Amygdala (tissue), 56 donors: ENCODE measurements around the gene PRKN.
"Not testable (repeated sequence)": the region's sequence is repeated elsewhere in the genome, so short reads cannot be mapped to it uniquely, and the experiment has no call there.

Experiments used
- DNase-seq, 56 donors: peaks; one replicate each; lab custom pipeline; 2025; lab: John Stamatoyannopoulos, UW

Gene PRKN

DNA sequence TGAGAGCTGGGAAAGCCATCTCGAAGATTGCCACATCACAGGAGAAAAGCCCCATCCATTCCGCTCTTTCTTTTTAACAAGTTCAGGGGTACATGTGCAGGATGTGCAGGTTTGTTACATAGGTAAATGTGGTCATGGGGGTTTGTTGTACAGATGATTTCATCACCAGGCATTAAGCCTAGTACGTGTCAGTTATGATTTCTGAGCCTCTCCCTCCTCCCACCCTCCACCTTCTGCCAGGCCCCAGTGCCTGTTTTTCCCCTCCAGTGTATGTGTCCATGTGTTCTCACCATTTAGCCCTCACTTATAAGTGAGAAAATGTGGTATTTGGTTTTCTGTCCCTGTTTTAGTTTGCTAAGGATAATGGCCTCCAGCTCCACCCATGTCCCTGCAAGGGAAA lies 887.2 kb downstream of the PRKN start:
- no peak for DNase-seq

DNA sequence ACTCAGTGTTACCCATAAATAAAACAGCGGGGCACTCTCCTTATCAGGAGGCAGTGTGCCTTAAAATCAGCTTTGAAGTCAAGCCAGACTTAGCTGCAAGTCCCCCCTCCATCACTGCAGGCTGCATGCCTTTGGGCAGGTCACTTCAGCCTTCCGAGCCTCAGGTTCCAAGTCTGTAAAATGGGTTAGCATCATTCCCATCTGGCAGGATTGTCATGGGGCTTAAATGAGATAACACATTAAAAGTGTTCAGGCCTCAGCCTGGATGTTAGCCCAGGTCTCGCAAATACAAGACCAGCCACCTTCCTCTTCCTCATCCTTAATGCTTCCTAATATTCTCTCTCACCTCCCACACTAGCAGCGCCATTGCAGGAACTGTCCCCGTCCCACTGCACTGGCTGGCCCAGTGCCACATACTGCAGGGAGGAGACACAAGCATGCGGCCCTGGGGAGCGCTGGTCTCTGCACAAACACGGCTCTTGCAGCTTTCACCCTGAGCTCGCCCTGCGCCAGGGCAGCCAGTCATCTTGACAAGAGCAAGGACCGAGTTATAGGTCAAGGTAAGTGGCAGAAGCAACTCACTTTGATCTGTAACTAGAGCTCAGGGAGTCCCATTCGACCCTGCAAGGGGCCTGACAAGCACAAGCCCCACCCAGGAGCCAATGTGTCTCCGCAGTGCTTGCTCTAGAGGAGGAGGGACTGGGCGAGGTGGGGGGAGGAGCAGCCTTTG lies 889.1 kb downstream of the PRKN start:
- peak in 1 of 56 donors; percentile 4 for DNase-seq

DNA sequence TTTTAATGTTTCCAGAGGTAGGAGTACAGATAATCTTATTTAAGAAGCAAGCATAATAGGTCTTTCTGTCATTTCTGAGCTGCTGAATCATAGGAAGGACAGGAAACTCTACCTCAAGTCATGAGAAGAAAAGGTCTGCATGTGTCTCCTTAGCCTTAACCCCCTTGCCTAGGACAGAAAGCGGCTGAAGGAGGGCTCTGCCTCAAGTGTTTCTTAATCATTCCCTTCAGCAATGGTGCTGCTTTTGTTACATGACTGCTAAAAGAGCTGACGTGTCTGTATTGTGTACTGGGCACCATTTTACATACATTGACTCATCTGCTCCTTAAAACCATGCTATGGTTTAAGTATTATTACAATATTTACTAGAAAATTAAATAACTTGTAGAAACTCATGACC lies 889.7 kb downstream of the PRKN start:
- DNase-seq = no peak

DNA sequence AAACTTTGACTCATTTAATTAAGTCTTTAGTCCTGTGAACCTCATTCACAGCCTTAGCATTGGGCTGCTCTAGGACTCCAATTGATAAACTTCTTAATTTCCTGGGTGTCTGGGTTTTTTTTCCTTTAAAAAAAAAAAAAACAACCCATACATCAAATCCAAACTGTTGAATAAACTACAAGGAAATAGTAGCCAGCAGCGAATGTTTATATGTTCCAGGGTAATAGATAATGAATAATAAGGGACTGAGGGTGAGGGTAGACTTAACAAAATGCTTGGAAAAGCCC lies 890.2 kb downstream of the PRKN start:
- no peak for DNase-seq

DNA sequence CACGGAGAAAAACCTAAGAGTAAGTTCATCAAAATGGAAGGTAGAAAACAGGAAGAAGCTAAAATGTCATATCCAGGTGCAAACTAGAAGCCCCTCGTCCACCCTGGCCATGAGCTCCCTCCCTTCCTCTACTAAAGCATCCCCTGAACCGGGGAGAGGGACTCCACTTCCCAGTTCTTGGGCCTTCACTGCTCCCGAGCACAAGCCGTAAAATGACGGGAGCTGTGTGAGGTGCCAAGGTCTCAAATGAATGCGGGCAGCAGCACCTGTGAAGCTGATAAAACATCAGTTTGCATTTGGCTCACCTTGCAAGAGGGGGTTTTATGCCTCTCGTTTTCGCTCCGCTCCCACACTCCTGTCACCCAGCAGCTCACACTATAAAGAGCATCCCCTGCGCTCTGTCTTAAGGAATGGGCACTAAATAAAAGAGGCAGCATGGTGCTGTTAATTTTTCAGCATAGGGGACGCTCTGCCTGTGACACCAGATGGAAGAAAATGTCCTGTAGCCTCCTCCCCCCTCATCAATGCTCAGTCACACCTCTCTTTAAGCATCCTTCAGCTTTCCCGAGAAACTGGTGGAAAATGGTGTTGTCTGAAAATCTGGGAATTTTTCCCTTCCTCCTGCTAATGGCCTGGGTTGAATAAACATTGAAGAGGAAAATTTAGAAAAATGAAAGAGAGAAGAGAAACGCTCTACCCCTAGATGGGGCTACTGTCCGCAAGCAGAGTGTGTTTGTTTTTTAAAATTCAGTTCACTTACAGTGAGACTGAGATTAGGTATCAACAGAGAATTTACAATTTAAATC lies 890.7 kb downstream of the PRKN start:
- DNase-seq = peak in 3 of 56 donors; percentile 4 to 35 (median 32)

DNA sequence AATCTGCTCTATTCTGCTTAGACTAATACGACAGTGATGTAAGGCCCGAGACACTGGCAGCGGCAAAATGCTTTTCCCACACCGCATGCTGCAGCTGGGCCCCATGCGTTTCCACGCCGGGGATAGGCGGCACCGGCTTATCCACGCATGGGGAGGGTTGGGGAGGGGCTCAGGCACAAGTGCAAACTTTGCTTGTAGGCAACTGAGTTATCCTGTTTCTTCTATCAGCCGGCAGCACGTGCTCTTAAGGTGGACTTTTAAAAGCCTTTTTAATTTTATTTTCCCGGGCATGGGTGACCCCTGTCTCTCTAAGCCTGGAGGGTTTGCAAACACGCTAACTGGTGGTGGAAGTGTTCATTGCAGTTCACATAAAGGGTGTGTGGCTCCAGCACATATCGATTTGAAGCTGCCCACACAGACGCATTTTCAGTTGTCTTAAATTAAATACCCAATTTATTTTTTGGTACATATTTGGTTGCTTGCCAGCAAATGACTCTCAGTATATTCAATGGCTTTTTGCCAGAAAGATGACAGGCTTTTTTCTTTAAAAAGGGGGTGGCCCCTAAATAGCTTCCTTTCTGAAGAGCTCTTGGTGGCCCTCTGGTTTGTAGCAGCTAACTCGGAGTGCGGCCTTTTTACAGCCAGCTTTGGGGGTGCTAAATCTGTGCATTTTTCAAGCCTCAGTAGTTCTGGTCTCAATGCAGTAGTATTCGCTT lies 891.9 kb downstream of the PRKN start:
- peak in 10 of 56 donors; percentile 6 to 56 (median 22) for DNase-seq

DNA sequence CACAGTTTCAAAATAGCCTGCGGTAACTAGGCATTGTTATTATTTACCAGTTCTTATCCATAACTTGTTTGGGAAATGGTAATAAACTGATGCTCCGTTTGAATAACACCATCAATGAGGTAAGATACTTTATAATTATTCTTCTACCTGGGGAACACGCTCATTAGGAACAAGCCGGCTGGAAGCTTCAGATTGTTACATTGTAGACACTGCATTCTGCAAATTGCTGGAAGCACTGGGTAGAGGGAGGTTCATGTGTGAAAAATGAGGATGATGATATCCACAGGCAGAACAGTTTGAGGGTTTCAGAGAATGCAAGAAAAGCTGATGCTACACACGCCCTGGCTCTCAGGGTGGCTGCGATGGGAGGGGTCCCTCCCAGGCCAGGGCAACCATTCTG lies 893.1 kb downstream of the PRKN start:
- DNase-seq = no peak

DNA sequence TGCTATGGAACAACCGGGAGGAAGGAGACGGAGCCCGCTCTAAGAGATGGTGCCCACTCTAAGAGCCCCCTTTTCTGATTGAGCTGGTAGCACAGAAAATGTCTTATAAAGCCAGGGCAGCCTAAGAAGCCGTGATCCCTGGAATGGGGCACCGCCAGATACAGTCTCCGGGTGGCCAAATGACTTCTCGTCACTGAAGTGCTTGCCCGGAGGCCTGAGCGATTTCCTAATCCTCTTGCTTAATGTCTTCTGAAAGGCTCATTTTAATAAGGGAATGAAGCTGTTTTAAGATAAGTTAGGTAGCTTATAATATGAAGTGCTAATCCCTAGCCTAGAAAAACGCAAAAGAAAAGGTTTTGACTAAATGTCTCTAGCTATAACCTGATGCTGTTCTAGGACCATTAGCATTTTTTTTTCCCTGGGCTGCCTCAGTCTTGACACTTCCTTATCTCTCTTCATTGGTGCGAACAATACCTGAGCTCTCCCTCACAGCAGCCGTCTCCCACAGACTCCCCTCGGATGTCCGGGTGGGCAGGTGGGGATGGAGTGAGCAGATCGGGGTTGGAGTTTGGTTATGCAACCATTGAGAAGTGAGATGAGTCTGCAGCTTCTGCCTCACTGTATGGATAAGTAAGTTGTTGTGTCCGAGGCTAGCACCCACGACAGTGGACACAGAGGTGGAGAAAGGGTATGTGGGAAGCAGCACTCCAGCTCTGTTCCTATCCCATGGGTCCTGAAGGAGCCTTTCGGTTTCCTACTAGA lies 894.3 kb downstream of the PRKN start:
- no peak for DNase-seq

DNA sequence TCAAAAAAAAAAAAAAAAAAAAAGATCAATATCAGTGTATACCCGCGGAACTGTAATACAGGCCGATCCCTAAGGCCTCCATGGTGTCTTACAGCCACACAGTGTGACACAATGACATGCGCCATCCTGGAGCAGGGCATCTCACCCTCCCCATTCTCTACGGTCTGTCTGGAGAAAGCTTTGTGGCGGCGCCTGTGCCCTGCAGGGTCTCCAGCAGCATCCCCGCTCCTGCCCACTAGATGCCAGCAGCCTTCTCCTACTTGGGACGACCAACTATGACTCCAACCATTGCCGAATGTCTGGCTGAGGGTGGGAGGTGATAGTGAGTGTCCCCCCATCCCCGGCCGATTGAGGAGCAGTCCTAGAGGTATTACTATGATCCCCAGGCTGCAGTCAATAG lies 894.9 kb downstream of the PRKN start:
- no peak for DNase-seq

DNA sequence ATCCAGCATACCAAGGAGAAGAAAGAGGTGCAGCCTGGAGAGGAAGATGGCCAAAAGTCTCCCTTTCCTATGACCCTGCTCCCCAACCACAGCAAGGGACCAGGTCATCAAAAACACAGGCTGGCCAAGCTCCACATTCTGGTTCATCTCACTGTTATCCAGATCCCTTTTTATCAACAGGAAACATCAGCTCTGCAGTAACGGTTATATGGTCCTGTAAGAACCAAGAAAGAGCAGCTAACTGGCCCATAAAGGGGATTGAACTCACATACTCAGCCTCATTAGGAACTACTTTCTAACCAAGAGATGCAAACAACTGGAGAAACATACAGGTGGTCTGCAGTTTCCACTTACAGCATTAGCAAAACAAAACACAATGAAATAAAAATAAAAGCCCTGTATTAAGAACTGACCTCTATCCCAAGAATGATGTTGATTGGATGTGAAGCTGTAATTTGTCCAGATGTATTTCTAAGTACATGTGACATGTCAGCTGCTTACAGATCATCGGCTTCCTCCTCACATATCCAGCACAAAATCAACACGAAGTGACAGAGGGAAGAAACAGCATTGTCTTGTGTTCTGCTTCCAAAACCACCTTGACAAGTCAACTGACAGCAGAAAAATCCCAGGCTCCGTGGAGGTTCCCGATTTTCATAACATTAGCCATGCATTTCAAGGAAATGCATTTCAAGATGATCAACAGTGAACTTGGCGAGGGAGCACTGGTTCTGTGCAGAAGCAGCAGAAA lies 896.5 kb downstream of the PRKN start:
- no peak for DNase-seq

DNA sequence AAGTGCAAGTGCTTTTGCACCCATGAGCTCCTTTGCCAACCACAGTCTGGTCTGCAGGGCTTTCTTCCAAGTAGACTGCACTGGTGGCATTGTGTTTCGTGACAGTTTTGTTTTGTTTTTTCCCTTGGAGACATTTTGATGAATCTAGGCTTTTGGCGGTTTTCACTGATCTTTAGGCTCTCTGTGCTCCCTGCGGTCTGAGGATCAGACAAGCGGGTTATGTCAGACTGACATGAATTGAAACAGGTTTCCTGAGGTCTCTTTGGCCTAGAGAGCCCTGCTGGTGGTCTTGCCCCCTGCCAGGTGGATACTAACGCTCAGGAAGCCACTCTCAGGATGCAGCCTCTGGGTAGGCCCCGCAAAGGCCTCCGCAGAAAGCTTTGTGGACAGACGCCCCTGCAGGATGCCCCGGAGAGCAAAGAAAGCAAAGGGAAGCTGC lies 898.3 kb downstream of the PRKN start:
- peak in 12 of 56 donors; percentile 16 to 50 (median 27) for DNase-seq

DNA sequence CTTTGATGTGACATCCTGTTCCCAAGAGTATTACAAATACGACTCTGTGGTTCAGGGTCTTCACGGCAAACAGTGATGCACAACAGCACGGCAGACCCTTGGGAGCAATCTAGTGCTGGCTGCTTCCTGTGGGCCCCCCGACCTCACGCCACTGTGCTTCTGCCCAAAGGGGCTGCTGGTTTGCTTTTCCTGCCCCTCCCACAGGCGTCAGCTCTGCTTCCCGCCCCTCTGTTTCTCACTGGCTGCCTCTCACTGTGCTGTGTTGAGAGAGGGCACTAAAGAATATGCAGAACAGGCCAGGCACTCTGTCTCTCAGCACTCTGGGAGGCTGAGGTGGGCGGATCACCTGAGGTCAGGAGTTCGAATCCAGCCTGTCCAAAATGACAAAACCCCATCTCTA lies 899.2 kb downstream of the PRKN start:
- no peak for DNase-seq

DNA sequence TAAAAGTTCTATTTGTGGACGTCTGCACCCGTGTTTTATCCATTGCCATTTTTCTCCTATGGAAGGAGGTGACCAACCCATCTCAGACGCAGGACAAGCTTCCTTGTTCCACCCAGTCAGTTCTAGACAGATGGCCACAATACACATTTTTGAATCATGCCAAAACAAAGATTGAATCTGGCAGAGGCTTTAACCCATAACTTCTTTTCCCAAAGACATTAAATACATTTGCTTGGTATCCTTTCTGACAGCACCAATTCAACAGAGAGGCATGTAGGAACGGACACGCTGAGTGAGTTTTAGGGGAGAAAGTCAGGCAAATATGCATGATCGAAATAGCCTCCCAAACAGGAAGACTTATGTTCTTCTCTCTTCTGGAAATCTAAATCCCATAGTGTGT lies 901.1 kb downstream of the PRKN start:
- no peak for DNase-seq

DNA sequence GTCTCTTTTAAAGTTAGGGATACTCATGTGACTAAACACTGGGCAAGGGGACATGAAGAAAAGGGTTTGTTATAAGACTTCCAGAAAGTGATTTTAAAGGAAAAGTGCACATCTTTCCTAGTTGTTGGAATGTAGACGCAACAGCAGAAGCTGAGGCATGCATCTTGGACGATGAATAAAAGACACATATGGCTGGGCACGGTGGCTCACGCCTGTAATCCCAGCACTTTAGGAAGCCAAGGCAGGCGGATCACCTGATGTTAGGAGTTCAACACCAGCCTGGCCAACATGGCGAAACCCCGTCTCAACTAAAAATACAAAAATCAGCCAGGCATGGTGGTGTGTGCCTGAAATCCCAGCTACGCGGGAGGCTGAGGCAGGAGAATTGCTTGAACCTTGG lies 905.4 kb downstream of the PRKN start:
- not testable (repeated sequence) for DNase-seq

DNA sequence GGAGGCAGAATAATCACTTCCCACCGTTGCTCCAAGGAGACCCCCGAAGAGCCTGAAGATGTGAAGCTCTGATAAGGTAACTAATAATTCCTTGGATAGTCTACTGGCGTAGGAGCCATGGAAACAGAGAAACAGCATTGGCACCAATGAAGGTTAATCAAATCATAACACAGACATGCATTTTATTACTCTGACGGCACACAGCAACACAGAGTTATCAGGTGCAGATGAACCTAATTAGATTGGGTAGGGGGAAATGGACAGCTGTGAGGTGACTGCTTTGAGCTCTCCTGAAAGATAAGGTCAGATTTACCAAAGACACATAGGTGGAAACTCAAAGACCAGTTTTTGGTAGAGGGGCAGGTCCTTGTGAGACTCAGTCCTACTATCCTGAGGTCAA lies 909.7 kb downstream of the PRKN start:
- no peak for DNase-seq

DNA sequence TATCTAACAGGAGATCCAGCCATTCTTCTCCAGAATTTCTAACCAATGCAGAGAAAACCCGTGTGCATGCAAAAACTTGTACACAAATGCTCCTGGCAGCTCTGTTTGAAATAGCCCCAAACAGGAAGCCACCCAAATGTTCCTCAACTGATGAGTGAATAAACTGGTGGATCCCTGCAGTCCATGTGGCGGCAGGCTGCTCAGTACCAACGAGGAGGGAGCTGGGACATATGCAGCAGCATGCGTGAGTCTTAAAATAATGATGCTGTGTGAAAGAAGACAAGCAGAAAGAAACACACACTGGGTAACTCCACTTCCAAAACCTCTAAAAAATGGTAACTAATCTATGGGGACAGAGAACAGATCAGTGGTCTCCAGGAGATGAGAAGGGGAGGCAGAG lies 911.6 kb downstream of the PRKN start:
- DNase-seq = no peak

DNA sequence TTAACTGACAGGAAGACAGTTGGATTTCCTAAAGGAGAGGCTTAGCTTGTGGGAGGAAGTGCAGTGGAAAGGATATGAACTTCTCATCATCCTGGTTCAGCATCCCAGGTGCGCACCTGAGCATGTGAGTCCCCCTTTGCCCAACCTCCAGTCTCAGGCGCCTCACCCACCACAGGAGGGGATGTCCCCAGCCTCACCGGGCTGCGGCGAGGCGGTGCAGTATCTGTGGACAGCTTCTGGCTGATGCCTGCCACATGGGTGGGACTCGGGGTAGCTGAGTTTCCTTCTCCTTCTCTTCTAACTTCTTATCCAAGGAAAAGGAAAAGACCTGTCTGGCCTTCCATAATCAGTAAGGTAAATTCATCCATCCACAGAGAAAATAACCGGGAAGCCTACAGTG lies 914.4 kb downstream of the PRKN start:
- DNase-seq = no peak

DNA sequence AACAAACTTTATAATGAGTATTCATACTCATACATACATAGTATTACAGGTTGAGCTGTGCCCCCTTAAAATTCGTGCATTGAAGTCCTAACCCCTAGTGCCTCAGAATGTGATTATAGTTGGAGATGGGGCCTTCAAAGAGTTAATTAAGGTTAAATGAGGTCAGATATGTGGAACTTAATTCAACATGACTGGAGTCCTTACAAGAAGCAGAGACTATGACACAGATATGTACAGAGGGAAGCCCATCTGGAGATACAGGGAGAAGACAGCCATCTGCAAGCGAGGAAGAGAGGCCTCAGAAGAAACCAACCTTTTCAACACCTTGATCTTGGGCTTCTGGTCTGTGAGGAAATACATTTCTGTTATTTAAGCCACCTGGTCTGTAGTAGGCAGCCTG lies 917.6 kb downstream of the PRKN start:
- no peak for DNase-seq

DNA sequence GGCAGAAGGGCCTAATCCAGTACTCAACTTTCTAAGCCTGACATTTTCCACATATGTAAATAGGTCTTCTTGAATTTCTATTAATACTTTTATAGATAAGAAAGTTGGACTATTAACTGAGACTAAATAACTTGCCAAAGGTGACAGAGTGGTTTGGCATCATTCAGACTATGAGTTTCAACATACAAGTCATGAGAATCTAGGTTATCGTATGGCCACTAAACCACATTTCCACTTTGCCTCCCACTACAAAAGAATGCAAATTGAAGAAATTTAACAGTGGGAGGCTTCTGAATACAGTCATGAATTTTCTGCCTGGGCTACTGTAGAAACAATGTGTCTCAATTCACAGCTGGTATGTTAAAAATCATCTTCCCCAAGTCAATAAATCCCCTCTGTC lies 922.7 kb downstream of the PRKN start:
- DNase-seq = no peak

DNA sequence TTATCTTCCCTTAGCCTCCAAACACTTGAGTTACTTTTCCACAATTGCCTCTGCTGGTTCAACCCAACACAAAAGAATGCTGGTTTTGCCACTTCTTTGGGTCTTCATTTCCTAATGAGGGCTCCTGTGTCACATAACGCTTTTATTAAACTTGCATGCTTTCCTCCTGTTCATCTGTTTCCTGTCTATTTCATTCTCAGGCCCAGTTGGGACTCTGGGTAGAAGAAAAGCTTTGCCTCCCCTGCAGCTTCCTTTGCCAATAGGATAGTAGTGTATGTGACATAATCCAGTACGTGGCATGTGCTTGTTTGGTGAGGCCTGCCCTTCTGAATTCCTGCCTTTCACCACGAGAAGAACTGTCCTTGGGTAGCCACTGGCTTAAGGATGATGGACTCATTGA lies 924.4 kb downstream of the PRKN start:
- DNase-seq = no peak
